ENCODE measurements around the gene SWSAP1. TPM values are rescaled to one million over a fixed set of nuclear protein-coding genes. Genes with fewer than 3 reads are reported as not detected.

Gene SWSAP1
- total and polyA plus RNA-seq, 9 of the 15 experiments (the other 6 are each of a cell fraction or from before 2014, with no cell fraction given), result 0.18 to 2.8 (median 1.7) TPM

DNA sequence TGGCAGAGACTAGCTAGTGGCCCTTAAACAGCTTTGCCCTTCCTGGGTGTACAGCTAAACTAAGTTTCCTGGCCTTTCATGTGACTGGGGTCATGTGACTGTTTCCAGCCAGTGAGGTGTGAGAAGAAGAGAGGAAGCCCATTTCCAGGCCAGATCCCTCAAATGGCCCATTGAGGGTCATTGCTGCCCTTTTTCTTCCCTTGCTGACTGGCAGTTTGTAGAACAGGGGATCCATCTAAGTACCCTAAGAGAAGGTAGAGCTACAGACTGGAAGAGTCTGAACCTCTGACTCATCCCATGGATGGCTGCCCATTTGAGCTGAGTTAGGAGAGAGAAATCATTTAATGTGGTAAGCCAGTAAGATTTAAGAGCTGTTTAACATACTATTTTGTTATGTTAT is 2.8 kb downstream of the SWSAP1 start (continued):
- TF ChIP-seq ZFPM2 (CRISPR knock-in tag; IDR thresholded peaks at IDR 0.05), result no peak
- no peak for TF ChIP-seq ZFP1 (CRISPR knock-in tag; IDR thresholded peaks at IDR 0.05)
- no peak for TF ChIP-seq SP1 (CRISPR knock-in tag; IDR thresholded peaks at IDR 0.05)
- no peak for TF ChIP-seq CBX2 (IDR thresholded peaks at IDR 0.05; ENCODE audit: insufficient read depth, low read length, poor library complexity, severe bottlenecking)
- TF ChIP-seq EHMT2 (IDR thresholded peaks at IDR 0.05), result no peak
- no peak for TF ChIP-seq MAFF (IDR thresholded peaks at IDR 0.05; ENCODE audit: low read length)
- peak; percentile 41; the same call in 1 of the 2 replicates for TF ChIP-seq DMBX1 (CRISPR knock-in tag; IDR thresholded peaks at IDR 0.05; ENCODE audit: borderline replicate concordance)
- TF ChIP-seq TEAD2 (tag; IDR thresholded peaks at IDR 0.05), result no peak
- no peak for TF ChIP-seq KLF16 (IDR thresholded peaks at IDR 0.05)
- no peak for TF ChIP-seq HMG20B (CRISPR knock-in tag; IDR thresholded peaks at IDR 0.05)
- TF ChIP-seq RBM15 (IDR thresholded peaks at IDR 0.05; ENCODE audit: insufficient read depth, low read length), result no peak
- TF ChIP-seq CREB3 (tag; conservative IDR thresholded peaks at IDR 0.05; ENCODE audit: low read depth), result 0 out of 2 replicates have a peak, but pooled peaks have one; percentile 51
- TF ChIP-seq ZNF217 (CRISPR knock-in tag; IDR thresholded peaks at IDR 0.05), result no peak
- TF ChIP-seq BHLHE40 (IDR thresholded peaks at IDR 0.05; ENCODE audit: low read length), result no peak
- TF ChIP-seq POLR2AphosphoS2 (IDR thresholded peaks at IDR 0.05; ENCODE audit: low read length), result 0 out of 2 replicates have a peak, but pooled peaks have one; percentile 62
- no peak for TF ChIP-seq BCOR (IDR thresholded peaks at IDR 0.05)
- TF ChIP-seq NR2C2 (CRISPR knock-in tag; IDR thresholded peaks at IDR 0.05), result no peak
- 0 out of 2 replicates have a peak, but pooled peaks have one; percentile 43 for TF ChIP-seq NR2C2 (tag; IDR thresholded peaks at IDR 0.05)
- TF ChIP-seq CXXC5 (CRISPR knock-in tag; IDR thresholded peaks at IDR 0.05), result peak; percentile 8; the same call in 1 of the 2 replicates
- TF ChIP-seq RBBP5 (IDR thresholded peaks at IDR 0.05; ENCODE audit: borderline replicate concordance, insufficient read depth, low read length, poor library complexity, severe bottlenecking), result no peak
- TF ChIP-seq ZNF384 (IDR thresholded peaks at IDR 0.05; ENCODE audit: low read depth, low read length), result no peak
- TF ChIP-seq C11orf30 (IDR thresholded peaks at IDR 0.05; ENCODE audit: low read depth), result peak; percentile 23; the same call in 1 of the 2 replicates
- TF ChIP-seq ZNF143 (CRISPR knock-in tag; IDR thresholded peaks at IDR 0.05), result no peak
- no peak for TF ChIP-seq NR4A1 (CRISPR knock-in tag; IDR thresholded peaks at IDR 0.05)
- no peak for TF ChIP-seq NR4A1 (tag; IDR thresholded peaks at IDR 0.05)
- TF ChIP-seq ZNF79 (CRISPR knock-in tag; IDR thresholded peaks at IDR 0.05; ENCODE audit: low read depth), result peak; percentile 45; the same call in 1 of the 2 replicates
- TF ChIP-seq, protein P1, sequence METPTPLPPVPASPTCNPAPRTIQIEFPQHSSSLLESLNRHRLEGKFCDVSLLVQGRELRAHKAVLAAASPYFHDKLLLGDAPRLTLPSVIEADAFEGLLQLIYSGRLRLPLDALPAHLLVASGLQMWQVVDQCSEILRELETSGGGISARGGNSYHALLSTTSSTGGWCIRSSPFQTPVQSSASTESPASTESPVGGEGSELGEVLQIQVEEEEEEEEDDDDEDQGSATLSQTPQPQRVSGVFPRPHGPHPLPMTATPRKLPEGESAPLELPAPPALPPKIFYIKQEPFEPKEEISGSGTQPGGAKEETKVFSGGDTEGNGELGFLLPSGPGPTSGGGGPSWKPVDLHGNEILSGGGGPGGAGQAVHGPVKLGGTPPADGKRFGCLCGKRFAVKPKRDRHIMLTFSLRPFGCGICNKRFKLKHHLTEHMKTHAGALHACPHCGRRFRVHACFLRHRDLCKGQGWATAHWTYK (CRISPR knock-in tag; IDR thresholded peaks at IDR 0.05), result peak; percentile 51; the same call in 1 of the 2 replicates
